GM19043 (cell line): ENCODE measurements around the gene GPR158.

Experiments used
- ATAC-seq: cut with Tn5 transposase; IDR thresholded peaks from one replicate; pipeline ENCODE4 v1.9.1; 2021; ENCODE audit warnings: low read depth; ENCODE audit not compliant: unreplicated experiment

GPR158 gene

DNA sequence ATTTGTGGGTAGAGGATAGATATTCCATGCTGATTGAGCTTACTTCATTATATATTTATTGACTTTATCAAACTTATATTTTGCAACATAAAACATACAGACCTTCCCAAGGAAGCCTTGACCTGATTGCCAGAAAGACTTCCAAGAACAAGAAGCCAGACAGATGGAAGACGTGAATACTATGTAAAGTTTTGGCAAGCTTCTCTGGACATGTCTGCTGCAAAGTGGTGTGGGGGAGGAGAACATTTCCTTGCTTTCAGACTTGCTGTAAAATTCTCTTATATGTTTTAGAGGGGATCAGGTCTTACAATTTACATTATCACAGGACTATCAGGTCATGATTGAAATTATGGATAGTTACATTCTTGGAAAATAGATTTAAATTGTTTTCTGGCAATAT lies 23.4 kb downstream of the GPR158 start:
- ATAC-seq, result no peak

DNA sequence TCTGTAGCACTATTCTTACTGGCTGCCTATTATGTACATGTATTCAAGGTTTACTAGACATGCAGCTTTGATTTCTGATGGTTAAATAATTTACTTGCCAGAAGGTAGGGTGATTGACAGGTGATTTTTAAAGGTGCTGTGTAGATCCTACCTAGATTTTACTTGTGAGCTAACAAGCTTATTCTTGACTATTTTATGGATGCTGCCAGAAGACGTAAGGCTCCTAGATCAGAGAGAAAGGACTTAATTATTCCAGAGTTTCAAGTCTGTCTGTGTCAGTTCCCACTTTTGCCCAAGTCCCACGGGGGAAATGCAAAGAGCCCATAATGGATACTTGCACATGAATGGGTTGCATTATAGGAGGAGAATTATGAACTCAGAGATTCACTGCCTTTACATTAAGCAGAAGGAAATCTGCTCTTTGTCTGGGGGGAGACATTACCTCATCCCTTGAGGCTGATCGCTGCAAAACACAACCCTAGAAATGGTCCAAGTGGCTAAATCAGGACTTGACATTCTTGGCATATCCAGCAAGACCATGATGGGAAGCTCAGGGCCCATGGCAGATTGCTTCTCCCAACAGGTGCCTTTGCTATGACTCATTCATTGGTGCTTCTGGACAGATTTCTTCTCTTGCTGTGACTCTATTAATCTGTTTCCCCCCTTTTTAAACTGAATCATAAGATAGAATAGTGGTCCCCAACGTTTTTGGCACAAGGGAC lies 32.1 kb downstream of the GPR158 start:
- ATAC-seq, result no peak

DNA sequence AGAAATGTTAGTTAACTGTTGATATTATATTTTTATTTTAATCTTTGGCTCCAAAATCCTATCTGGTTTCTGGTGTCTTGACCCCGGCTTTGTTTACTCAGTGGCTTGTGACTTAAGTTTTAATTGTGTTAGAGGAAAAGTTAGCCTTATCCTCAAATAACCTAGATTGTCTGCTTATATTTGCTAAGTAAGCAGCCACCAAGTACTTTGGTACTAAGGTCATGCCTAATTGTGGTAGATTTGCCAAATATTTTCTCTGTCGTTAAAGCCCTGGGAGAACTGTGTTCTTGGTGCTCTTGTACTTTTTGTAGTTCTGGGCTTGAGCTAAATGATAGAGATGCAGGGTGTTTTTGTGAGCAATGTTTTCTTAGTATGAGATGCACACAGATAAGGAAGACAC lies 34.8 kb downstream of the GPR158 start:
- ATAC-seq, result no peak

DNA sequence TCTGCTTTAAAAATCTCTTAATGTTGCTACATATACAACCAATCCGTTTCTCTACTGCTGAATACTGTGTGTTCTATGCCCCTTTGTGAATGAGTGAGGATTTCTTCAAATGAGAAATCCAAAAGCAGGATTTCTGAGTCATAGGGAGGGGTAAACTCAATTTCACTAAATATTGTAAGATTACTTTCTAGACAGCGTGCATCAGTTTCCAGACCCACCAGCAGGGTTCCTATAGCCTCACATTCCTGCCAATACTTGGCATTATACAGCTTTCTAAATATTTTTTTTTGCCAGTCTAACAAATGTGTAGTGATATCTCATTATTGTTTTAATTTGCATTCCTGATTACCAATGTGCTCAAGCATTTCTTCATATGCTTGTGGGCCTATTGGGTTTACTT lies 35.5 kb downstream of the GPR158 start:
- no peak for ATAC-seq

DNA sequence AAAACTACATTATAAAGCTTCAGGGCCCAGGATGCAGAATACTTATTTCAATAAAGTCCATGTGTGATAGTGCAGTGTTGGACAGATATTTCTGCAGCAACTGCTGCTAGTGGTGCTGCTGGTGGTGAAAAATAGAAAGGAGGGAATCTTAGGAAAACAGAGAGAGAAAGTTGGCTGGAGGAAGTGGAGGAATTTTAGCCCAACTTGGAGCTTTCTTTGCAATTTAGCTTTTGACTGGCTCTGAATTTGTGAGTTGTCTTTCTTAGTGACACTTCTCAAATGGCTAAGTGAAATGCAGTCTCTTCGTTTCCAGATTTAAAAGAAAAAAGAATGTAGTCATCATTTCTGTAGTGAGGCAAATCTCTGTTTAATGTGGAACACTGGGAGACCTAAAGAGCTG lies 45.4 kb downstream of the GPR158 start:
- no peak for ATAC-seq

DNA sequence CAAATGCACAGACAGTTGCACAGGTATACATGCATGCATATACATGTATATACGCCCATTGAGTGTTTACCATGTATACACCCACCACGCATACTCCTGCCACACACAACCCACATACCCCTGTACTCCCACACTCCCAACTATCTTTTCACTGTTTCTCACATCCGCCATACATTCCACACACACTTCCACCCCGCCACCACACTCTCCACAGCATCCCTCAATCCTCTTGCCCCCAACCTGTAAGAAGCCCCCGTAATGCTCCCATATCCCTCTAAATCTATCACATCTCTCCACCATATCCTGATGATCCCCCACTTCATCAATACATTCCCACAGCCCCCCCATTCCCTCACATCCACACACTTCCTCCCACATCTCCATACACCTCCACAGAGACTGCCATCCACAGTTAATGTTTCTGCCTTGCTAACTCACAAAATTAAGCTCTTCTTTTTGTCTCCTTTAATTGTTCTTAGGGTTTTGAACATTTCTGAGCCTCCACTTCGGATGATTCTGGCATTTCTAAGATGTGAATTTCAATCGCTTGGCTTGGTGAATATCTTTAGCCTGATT lies 47.4 kb downstream of the GPR158 start:
- no peak for ATAC-seq

DNA sequence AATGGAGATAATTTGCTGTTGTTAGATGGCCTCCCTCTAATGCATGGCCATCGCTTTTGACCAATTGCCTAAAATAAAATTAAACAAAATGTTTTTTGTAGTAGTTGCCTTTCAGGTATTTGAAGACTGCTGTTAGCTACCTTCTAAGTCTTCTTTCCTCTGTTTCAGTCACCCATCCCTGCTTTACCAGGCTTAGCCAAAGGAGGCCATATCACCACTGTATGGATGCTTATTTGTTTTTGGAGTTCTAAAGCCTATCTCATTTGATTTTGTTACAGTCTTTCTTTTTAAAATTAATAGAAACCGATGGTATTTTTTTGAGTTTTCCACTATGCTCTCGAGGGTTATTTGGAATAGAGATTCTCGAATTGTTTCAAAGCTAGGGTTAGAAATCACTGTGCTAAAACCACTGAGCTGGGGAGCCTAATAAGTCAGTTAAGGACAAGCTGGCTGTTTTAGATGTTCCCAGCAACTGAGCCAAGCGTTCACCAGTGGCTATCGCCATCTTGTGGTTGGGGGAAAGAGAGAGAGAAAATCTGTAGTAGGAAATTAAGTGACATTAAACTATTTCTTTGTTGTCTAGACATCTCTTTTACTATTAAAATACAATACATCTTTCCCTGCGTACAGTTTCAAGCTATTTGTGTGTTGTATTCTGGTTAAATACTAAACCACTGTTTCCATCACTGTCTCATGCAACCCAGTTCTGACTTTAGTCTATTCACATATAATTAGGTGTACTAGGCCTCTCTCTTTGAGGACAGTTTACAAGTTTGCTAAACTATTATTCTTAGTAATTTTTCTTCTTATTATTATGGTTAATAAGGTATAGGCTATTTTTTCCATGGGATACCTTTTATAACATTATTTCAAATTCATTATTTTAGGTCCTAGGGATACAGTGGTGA lies 52.2 kb downstream of the GPR158 start:
- no peak for ATAC-seq

DNA sequence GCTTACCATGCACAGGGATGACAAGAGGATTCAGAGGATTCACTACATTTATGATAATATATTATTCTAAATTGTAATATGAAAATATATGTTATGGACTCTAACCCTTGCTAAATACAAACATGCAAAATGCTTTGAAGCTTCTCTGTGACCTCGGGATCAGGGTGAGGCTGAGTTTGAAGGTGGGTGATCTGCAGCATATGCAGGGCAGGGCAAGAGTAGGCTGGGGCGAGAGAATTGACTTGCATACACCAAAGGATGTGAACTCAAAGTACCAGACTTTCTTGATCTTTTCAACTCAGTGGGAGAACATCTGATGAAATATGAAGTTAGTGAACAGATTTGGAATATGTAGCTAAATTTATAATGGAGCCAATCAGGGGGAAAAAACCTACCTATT lies 57.0 kb downstream of the GPR158 start:
- no peak for ATAC-seq

DNA sequence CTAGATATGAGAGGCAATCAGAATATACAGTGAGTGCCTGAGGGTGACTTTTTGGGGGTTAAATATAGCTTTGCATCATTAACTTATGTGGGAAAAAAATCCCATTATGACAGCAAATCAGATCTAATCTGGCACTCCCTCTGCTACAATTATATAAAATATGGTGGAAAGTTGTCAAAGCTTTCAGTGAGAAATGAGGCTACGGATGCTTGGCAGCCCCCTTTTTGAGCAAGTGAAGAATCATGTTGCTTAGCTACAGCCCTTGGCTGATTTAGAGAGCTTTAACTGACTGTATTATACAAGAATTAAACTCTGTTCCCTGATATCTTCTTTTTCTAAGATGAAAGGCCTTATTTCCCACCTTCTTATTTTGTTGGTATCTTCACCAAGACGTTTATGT lies 57.4 kb downstream of the GPR158 start:
- no peak for ATAC-seq

DNA sequence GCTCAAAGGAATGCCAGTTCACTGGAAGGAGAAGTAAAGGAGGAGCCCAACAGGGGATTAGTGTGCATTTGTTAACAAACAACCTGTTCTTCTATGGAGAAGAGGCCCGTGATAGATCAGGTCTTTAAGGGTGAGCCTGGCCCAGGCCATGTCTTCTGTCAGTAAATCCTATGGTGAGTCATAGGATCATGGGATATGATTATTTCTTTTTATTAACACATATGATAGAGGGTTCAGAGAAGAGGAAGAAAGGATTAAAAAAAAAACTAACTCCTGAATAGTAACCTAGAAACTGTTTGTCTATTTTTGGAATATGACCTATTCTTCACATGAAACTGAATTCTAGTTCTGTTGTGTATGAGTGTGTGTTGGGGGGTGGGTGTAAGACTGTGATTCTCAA lies 70.4 kb downstream of the GPR158 start:
- no peak for ATAC-seq

DNA sequence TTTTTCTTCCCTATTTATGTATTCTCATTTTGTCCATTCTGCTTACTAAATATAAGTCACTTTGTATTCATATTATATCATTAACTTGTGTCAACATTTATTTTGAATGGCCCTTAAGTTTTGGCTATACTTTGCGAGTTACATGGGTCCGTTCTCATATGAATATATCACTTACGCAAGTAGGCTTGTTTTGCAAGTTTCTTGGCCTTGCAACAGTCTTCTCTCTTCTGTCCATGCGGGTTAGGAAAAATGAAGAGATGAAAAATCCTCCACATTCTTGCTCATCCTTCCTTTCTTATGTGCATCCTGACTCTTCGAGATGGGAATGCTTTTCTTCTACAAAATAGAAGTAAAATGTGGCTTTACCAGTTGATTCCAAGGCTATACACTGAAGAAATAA lies 82.8 kb downstream of the GPR158 start:
- no peak for ATAC-seq

DNA sequence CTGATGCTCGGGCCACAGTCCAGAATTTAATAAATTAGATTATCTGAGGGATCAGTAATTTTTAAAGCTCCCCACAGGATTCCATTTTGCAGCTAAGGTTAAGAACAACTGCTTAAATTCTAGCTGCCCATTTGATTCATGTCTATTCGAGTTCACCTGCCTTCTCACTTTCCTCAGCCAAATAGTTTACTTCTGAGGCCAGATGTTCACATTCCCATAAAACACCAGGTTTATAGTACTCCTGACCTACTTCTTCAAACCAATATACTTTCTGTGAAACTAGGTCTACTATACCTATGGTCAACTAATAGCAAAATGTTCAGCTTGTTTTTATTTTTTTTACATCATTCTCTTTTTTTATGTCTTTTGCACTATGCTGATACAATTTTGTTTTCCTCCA lies 86.3 kb downstream of the GPR158 start:
- ATAC-seq, result no peak

DNA sequence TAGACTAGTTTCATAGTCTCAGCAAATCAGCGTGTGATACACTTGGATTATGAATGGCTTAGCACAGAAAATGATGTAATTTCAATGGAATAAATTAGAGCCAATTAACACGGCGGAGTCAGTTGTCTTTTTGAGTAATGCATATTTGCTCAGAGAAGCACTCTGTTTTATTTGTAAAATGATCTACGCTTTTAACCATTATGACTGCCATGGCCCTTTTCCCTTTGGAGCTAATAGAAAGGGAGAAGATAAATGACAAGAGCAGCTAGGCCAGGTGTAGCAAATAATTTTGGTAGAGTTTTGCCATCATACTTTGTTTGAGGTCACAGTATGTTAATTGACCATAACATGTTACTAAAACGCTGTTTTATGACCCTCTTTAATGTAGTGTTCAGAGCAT lies 86.8 kb downstream of the GPR158 start:
- ATAC-seq, result no peak

DNA sequence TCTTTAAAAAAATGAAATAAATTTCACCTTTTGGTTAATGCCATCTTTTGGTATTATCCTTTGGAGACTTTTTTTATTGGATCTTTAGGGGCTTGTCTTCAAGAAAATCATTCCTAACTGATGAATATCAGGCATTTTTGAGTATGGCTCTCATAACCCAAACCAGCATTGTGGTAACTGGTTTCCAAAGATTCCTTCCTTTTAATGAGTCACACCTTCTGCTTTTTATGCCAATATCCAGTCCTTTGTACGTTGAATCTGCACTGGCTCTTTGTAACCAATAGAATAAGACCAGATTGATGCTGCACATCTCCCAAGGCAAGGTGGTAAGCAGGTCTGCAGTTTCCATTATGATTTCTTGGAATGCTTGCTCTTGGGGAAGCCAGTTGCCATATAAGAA lies 89.1 kb downstream of the GPR158 start:
- no peak for ATAC-seq

DNA sequence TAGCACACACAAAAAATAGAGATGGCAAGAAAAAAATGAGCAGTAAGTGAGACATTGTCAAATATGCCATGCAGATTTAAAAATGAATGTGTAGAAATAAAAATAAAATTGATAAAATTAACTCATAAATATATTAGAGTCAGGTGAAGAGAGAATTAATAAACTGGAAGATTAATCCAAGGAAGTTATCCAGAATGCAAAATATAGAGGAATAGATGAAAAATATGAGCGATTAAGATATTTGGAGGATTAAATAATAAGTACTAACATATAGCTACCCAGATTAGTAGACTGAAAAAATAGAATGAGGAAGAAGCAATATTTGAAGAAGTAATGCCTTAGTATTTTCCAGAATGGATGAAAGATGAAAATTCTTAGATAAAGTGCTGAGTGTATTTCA lies 103.4 kb downstream of the GPR158 start:
- ATAC-seq, result no peak

DNA sequence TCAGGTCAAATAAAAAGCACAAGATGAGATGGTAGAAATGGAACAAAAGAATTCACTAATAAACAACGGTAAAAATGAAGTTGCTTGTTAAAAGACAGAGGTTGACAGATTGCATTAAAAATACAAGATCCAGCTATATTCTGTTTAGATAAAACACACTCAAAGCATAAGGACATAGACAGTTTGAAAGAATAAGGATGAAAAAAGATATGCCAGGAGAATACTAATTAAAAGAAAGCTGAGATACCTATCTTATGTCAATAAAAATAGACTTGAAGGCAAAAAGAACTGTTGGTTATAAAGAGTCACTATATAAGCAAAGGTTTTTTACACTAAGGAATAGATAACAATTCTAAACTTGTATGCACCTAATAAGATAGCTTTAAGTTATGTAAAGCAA lies 105.3 kb downstream of the GPR158 start:
- no peak for ATAC-seq

DNA sequence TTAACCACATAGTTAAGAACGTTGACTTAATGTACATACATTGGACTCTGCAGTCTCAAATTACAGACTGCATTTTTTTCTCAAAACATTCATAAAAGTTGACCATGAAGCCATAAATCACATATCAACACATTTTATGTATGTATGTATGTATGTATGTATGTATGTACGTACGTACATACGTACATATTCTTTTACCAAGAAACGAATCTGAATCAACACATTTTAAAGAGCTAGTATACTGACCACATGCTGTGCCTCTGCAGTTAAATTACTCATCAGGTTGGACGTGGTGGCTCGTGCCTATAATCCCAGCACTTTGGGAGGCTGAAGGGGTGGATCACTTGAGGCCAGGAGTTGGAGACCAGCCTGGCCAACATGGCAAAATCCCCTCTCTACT lies 105.8 kb downstream of the GPR158 start:
- no peak for ATAC-seq

DNA sequence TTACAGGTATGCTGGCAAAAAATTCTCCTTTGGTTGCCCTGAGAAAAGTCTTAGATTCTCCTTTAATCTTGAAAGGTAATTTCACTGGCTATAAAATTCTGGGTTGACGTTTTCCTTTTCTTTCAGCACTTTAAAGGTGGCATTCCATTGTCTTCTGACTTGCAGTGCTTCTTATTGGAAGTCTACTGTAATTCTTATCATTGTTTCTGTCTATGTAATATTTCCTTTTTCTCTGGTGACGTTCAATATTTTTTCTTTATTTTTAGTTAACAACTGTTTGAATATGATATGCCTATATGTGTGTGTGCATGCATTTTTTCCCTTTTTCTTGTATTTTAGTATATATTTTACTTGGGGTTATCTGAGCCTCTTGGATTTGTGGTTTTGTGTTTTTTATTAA lies 111.0 kb downstream of the GPR158 start:
- ATAC-seq, result no peak

DNA sequence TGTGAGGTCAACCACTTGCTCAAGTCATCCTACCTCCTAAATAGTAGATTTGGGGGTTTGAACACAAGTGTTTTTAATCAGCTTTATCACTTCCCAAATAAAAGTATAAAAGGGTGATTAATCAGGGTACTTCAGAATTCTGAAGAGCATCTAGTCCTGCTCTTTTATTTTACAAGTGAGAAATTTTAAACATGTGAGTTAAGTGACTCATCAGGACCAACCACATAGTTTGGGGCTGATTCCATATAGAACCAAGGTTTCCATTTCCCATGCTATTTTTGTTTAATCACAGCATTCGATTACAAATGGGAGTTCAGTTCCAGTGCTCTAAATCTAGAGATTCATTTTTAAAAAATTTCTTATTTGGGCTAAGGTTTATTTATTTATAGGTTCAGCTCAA lies 113.4 kb downstream of the GPR158 start:
- no peak for ATAC-seq

DNA sequence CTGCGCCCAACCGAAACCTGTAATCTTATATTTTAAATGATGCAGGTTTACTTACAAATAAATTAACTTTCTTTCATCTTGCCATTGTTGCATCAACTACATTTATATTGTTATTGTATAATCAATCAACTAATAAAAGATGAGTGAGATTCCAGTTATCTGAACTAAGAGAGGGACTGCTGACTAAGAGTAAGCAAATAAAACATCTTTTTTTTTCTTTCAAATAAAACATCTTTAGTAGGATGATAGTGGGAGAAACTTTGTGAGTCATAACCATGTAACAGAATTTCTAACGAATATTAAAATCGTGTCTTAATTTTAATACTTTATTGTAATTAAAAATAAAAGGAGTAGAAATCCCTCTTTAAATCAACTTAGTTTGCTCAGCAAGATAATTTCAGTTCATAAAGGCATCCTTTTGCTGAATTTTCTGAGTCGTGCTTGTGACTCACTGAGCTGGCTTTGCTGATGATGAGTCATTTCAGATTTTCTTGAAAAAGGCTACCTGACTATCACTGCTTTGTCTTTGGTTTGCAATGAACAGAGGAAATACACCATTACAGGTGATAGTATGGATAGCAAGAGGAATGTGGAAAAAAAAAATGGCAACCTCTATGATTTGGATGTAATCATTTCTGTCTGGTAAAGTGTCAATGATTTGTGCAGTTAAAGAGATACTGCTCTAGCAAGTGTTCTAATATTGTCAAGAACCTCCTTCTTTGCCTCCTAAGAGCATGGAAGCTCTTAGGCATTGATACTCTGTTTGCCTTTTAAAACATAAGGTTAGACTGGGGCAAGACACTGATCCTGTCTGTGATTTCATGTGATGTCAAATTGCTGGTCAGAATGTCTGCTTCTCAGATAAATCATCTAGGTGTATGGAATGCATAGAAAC lies 119.5 kb downstream of the GPR158 start:
- ATAC-seq, result no peak

DNA sequence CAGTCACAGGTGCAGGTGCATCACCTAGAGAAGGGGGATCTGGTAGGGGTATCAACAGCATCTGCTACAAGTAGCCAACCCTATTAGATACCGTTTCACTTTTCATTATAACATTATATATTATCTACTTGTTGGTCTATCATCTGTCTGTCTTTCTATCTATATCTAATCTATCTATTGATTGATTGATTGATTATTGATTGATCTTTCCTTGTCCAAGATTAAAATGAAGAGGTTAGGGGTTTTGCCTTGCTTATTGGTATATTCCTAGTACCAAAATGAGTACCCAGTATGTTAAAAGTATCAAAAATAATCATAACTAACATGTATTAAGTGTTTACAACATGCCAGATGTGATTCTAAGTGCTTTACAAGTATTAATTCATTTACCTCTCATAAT lies 121.5 kb downstream of the GPR158 start:
- ATAC-seq, result no peak
